Neural cell (in vitro differentiated cells): ENCODE data around the gene PCDHGA11.

Experiments used
- CTCF ChIP-seq: fragments of 450-650 bp; IDR thresholded peaks from 2 replicates; pipeline ENCODE4 v1.5.1; 2014; ENCODE audit warnings: antibody characterized with exemption, mild to moderate bottlenecking, moderate library complexity; ENCODE audit not compliant: poor library complexity, severe bottlenecking
- EP300 ChIP-seq: fragments of 450-650 bp; conservative IDR thresholded peaks from 2 replicates; pipeline ENCODE4 v1.6.1; 2014; ENCODE audit warnings: antibody characterized with exemption, mild to moderate bottlenecking, moderate library complexity; ENCODE audit not compliant: poor library complexity, severe bottlenecking
- EZH2 ChIP-seq: fragments of 200-600, 300-800 bp; shearing (Covaris generic), sonication (generic); IDR thresholded peaks from 2 replicates; pipeline ENCODE4 v1.6.1; 2014; ENCODE audit warnings: antibody characterized with exemption, low read length, borderline replicate concordance, mild to moderate bottlenecking; ENCODE audit not compliant: insufficient read depth, poor library complexity, severe bottlenecking
- POLR2AphosphoS5 ChIP-seq: IDR thresholded peaks from 2 replicates; pipeline ENCODE4 v1.6.1; 2012
- RAD21 ChIP-seq: fragments of 450-650 bp; conservative IDR thresholded peaks from 2 replicates; pipeline ENCODE4 v1.6.1; 2014; ENCODE audit warnings: antibody characterized with exemption, mild to moderate bottlenecking, moderate library complexity
- REST ChIP-seq: IDR thresholded peaks from 2 replicates; pipeline ENCODE4 v1.6.1; 2012; ENCODE audit warnings: borderline replicate concordance
- SMC3 ChIP-seq: fragments of 450-650 bp; conservative IDR thresholded peaks from 2 replicates; pipeline ENCODE4 v1.6.1; 2014; ENCODE audit warnings: antibody characterized with exemption, mild to moderate bottlenecking, moderate library complexity; ENCODE audit not compliant: poor library complexity
- TAF1 ChIP-seq: IDR thresholded peaks from 2 replicates; pipeline ENCODE4 v1.6.1; 2012; ENCODE audit warnings: low read depth

GRCh38 chr5:141441571-141442170, 20.8 kb downstream of the PCDHGA11 start:
- no peak for TF ChIP-seq CTCF
- TF ChIP-seq EZH2 = no peak
- no peak for TF ChIP-seq RAD21
- no peak for TF ChIP-seq EP300
- TF ChIP-seq POLR2AphosphoS5 = no peak
- TF ChIP-seq REST = no peak
- no peak for TF ChIP-seq TAF1
- no peak for TF ChIP-seq SMC3
